Retinal pigment epithelial cell (primary cell): ENCODE results near the gene RPF1.

Source experiments
- DNase-seq: peaks from one replicate; pipeline ENCODE4 v3.0.0-alpha.2; 2010; ENCODE audit warnings: low read depth
- H3K4me3 ChIP-seq: 2 replicates; pipeline ENCODE4 v1.5.1; 2011; ENCODE audit warnings: mild to moderate bottlenecking, low read length, control low read depth, moderate library complexity
- CTCF ChIP-seq: conservative IDR thresholded peaks from 2 replicates; pipeline ENCODE4 v1.5.1; 2011; ENCODE audit warnings: low read depth, low read length, control low read depth, inconsistent platforms

RPF1 gene

GRCh38 chr1:84479998-84480397 is 932 bp downstream of the RPF1 start:
- TF ChIP-seq CTCF: no peak
- H3K4me3 ChIP-seq: peak overlapping the region; percentile 86
- no peak for DNase-seq

- peak overlapping the region; percentile 86 for H3K4me3 ChIP-seq
- no peak for TF ChIP-seq CTCF
- DNase-seq: no peak
Measured at GRCh38 chr1:84480650-84481049, 1.6 kb downstream of the RPF1 start.

DNA sequence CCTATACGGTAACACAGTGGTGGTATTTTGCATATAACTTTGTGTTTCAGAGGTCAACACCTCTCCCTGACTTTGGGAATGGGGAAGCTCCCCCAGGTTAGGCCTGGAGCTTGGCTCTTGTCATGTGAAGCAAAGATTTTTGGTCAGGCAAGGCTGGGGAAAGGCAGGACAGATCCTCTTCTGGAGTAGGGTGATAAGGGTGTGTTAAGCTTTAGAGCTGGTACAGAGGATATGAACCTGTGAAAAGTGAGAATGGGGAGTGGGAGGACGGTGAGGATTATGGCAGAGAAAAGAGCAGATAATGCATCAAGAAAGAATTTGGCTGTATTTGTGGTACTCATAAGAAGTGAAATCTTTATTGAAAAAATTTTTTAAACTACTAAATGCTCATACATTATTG is 2.3 kb downstream of the RPF1 start:
- H3K4me3 ChIP-seq: no peak overlapping the region
- DNase-seq: no peak
- no peak for TF ChIP-seq CTCF

GRCh38 chr1:84488107-84488506 is 9.0 kb downstream of the RPF1 start:
- DNase-seq: no peak
- TF ChIP-seq CTCF: no peak
- no peak overlapping the region for H3K4me3 ChIP-seq

- no peak for TF ChIP-seq CTCF
- no peak for DNase-seq
Measured at GRCh38 chr1:84489766-84490165, 10.7 kb downstream of the RPF1 start.

DNA sequence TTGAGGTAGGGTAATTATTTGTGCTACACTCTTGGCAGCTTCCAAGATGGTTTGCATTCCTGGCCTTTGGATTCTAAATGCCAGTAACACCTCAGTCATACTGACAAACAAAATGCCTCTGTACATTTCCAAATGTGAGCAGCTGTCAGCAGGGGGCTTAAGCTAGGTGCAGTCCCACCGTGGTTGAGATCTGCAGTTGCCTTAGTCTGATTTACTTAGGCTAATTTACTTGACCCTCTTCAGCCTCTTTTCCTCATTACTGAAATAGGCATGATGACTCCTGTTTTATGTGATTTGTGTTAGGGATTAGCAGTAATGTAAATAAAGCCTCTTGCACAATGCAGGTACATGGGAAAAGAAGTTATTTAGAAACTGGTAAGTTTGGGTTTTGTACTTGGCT is 13.7 kb downstream of the RPF1 start:
- DNase-seq: peak; percentile 16
- H3K4me3 ChIP-seq: no peak overlapping the region
- no peak for TF ChIP-seq CTCF

More at GRCh38 chr1:84489766-84490165, 10.7 kb downstream of the RPF1 start:
- H3K4me3 ChIP-seq: no peak overlapping the region

DNA sequence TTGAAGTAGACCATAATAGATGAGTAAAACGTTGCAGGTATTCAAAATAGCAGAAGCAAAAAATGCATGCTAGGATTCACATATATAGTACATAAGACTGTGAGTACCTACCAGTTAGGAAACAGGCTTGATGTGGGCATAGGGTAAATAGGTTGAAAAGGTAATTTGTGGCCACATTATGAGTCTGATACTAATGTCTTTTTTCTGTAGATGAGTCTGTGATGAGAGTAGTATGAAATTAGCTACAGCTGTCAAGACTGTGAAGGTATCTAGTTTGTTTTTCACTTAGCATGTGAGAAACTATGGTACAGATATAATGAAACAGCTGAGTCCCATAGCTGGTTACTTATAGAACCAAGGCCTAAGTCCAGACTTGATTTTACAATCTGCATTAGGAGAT is 14.7 kb downstream of the RPF1 start:
- no peak for TF ChIP-seq CTCF
- no peak for DNase-seq
- H3K4me3 ChIP-seq: no peak overlapping the region
